Measurements from ENCODE around the gene XKRX. TPM values are rescaled to one million over a fixed set of nuclear protein-coding genes. Genes with fewer than 3 reads are reported as not detected.

XKRX gene
- total RNA-seq, result under 1 TPM; 0.36 to 0.85 TPM

DNA sequence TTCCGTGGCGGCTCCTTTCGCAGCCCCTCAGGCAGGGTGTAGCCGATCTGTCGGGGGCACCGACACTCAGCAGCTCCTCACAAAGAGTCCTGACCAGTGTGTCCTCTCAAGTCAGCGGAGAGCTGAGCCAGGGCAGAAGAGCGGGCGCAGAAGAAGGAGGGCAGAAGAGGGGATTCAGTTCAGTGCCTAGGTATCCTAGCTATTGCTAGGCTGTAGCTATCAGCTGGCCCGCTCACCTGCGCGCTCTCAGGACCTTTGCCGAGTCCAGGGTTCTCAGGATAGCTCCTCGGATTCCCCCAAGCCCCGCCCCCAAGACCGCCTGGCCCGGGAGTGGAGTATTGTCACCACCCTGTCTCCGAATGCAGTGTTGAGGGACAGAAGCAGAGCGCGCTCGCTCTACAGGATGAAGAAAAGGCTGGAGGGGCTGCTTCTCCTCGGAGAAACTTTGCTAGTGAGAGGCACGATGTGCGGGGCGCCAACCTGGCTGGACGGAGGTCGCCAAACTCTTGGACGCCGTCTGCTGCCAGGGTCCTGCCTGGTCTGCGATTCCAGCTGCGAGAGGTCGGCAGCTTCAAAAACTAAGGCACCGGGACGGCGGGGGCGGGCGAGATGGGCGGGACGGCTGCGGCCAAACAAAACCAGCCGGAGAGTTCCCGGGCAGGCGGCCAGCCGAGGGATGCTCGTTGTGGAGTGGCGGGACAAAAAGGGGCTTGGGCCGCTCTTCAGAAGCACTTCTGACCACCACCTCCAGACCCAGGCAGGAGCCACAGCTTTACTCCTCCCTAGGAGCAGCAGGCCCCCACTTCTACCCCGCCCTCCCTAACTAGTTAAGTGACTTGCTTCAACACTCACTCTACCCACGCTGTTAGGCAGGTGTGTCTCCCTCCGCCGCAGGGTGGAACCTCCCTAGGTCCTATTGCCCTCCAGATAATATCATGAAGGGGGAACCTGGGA, at the start of gene XKRX:
Gene XKRX (minus strand): TSS at position 258 of the 954 bp plus-strand sequence. CDS start 613 bp downstream, outside the sequence.
- H3K4me3 ChIP-seq, result peak within 1 kb of the TSS; percentile 26 to 27
- intact Hi-C loops (cut with DNase I), result no loop called here
- no peaks in the 10 kb centered on the region for H3K27me3 ChIP-seq (replicated peaks; ENCODE audit: insufficient read depth)
- TF ChIP-seq POLR2A (IDR thresholded peaks at IDR 0.05) (no peak), POLR2AphosphoS5 (IDR thresholded peaks at IDR 0.05) (no peak)
- TF ChIP-seq, protein P1, sequence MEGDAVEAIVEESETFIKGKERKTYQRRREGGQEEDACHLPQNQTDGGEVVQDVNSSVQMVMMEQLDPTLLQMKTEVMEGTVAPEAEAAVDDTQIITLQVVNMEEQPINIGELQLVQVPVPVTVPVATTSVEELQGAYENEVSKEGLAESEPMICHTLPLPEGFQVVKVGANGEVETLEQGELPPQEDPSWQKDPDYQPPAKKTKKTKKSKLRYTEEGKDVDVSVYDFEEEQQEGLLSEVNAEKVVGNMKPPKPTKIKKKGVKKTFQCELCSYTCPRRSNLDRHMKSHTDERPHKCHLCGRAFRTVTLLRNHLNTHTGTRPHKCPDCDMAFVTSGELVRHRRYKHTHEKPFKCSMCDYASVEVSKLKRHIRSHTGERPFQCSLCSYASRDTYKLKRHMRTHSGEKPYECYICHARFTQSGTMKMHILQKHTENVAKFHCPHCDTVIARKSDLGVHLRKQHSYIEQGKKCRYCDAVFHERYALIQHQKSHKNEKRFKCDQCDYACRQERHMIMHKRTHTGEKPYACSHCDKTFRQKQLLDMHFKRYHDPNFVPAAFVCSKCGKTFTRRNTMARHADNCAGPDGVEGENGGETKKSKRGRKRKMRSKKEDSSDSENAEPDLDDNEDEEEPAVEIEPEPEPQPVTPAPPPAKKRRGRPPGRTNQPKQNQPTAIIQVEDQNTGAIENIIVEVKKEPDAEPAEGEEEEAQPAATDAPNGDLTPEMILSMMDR (IDR thresholded peaks at IDR 0.05), result no peak
- no peaks in the 10 kb centered on the region for H3K36me3 ChIP-seq
- H3K27ac ChIP-seq, result no peak within 1 kb of the TSS
- no peaks in the 10 kb centered on the region for H3K4me1 ChIP-seq (replicated peaks)
- DNase-seq (ENCODE audit: low spot score), result peak; percentile 5
- H3K9me3 ChIP-seq, result no peaks in the 10 kb centered on the region
- 2% methylated on average over 22 of the region's 51 CpGs for WGBS

DNA sequence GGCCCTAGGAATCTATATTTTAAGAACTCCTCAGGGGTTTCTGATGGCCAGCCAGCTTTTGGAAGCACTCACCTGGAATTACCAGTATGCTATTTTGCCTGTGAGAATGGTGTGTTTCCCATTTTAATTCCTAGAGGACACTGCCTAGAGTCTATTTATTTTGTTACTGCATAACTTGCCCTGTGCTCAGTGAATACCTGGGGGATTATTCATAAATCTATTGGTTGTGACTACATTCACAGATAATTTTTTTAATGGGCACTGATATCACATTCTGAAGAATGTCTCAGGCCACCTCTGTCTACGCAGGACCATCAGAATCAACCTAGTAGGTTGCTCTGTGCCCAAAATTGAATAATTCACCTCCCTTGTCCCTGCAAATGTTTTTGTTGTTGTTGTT, 47.5 kb upstream of the XKRX start:
- intact Hi-C loops (cut with DNase I), result no loop called here
- H3K27ac ChIP-seq, result no peak overlapping the region

DNA sequence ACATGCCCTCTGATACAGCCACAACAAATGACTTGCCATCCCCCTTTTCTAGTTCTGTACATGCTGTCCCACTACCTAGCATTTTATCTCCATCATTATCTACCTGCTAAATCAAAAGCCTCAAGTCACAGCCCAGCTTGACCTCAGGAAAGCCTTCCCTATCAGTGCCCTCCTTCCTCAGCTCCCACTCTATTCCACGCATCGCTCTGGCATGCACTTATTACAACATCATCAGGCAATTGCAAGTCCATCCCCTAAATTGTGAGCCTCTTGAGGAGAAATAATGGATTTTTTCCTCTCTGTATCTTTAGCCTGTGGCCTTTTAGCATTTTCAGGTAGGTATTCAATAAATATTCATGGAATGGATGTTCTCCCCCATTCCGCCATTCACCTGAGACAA, 46.5 kb upstream of the XKRX start:
- H3K4me3 ChIP-seq, result no peak overlapping the region
- H3K9me3 ChIP-seq, result no peaks in the 10 kb centered on the region
- TF ChIP-seq POLR2A (IDR thresholded peaks at IDR 0.05), result no peak
- TF ChIP-seq, protein P1 (IDR thresholded peaks at IDR 0.05), result no peak
- TF ChIP-seq POLR2AphosphoS5 (IDR thresholded peaks at IDR 0.05), result no peak
- WGBS, result 94% methylated on average over 3 of the region's 3 CpGs
- H3K36me3 ChIP-seq, result no peaks in the 10 kb centered on the region
- no peaks in the 10 kb centered on the region for H3K4me1 ChIP-seq (replicated peaks)
- H3K27ac ChIP-seq, result no peak overlapping the region
- DNase-seq (ENCODE audit: low spot score), result no peak
- H3K27me3 ChIP-seq (replicated peaks; ENCODE audit: insufficient read depth), result no peaks in the 10 kb centered on the region
- intact Hi-C loops (cut with DNase I), result no loop called here

More for the DNA sequence above, 47.5 kb upstream of the XKRX start:
- Histone ChIP-seq H3K4me3 (no peak overlapping the region), H3K27me3 (replicated peaks; ENCODE audit: insufficient read depth) (no peaks in the 10 kb centered on the region), H3K36me3 (no peaks in the 10 kb centered on the region), H3K9me3 (no peaks in the 10 kb centered on the region), H3K4me1 (replicated peaks) (no peaks in the 10 kb centered on the region)
- WGBS, result 100% methylated on average over 1 of the region's 1 CpG
- DNase-seq (ENCODE audit: low spot score), result no peak
- no peak for TF ChIP-seq POLR2A (IDR thresholded peaks at IDR 0.05)
- TF ChIP-seq POLR2AphosphoS5 (IDR thresholded peaks at IDR 0.05), result no peak
- TF ChIP-seq, protein P1 (IDR thresholded peaks at IDR 0.05), result no peak

DNA sequence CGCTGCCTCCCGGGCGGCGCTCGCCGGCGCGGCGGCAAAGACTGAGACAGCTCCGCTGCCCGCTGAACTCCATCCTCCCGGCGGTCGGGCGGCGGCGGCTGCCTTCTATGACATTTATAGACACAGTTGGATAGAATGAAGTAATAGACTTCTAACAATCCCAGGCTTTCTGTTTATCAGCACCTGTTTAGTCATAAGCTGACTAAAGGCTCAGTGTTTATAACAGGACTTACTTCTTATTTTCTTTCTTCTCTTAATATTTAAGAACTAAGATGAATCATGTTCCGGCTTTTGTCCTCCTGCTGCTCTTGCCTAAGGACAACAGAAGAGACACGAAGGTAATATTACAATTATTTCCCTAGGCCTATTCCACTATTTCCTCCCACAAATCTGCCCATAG, 44.7 kb upstream of the XKRX start:
- WGBS, result 98% methylated on average over 10 of the region's 19 CpGs
- H3K9me3 ChIP-seq, result no peaks in the 10 kb centered on the region
- H3K27ac ChIP-seq, result no peak overlapping the region
- H3K4me3 ChIP-seq, result no peak overlapping the region
- H3K27me3 ChIP-seq (replicated peaks; ENCODE audit: insufficient read depth), result no peaks in the 10 kb centered on the region
- no peaks in the 10 kb centered on the region for H3K4me1 ChIP-seq (replicated peaks)
- H3K36me3 ChIP-seq, result no peaks in the 10 kb centered on the region
- TF ChIP-seq, protein P1 (IDR thresholded peaks at IDR 0.05), result no peak
- no peak for TF ChIP-seq POLR2A (IDR thresholded peaks at IDR 0.05)
- no peak for TF ChIP-seq POLR2AphosphoS5 (IDR thresholded peaks at IDR 0.05)
- intact Hi-C loops (cut with DNase I), result no loop called here
- no peak for DNase-seq (ENCODE audit: low spot score)

Data from prostate gland (tissue), 2 donors.